ENCODE results near the gene DLGAP4. TPM values are rescaled to one million over a fixed set of nuclear protein-coding genes. Genes with fewer than 3 reads are reported as not detected.

DLGAP4 gene
- total RNA-seq, 2 experiments from 2014 or later = 11.5 to 13.1 TPM

- ChIA-PET POLR2A (interaction anchor here (1.3 kb wide), 1 partner anchor 146 kb away, joined by 3 read pairs; no protein-coding TSS in a partner anchor), CTCF (interaction anchor here (1.0 kb wide), 1 partner anchor 8 kb away, joined by 5 read pairs; no protein-coding TSS in a partner anchor)
- DNase-seq (no peak), ATAC-seq (no peak)
- Mint-ChIP-seq H3K4me1 (ENCODE audit: low read depth) (peaks cover 14% of the 10 kb centered on the region), H3K4me3 (no peak overlapping the region), H3K9me3 (no peaks in the 10 kb centered on the region), H3K36me3 (ENCODE audit: low read depth) (no peaks in the 10 kb centered on the region), H3K27ac (no peak overlapping the region), H3K27me3 (no peaks in the 10 kb centered on the region)
- intact Hi-C loops (cut with micrococcal nuclease) = no loop called here
- TF ChIP-seq CTCF (IDR thresholded peaks at IDR 0.05) = no peak
Measured at GRCh38 chr20:36481380-36482043, 175.4 kb downstream of the DLGAP4 start.

- POLR2A ChIA-PET = interaction anchor here (1.3 to 1.5 kb wide), 2 partner anchors 10 to 146 kb away, joined by 3 to 6 read pairs; no protein-coding TSS in a partner anchor
- H3K27me3 Mint-ChIP-seq = no peaks in the 10 kb centered on the region
- intact Hi-C loops (cut with micrococcal nuclease) = no loop called here
Measured at GRCh38 chr20:36482044-36482473, 175.9 kb downstream of the DLGAP4 start.

GRCh38 chr20:36483209-36483918 lies 177.2 kb downstream of the DLGAP4 start:
- Mint-ChIP-seq H3K27me3 (no peaks in the 10 kb centered on the region), H3K4me3 (no peak overlapping the region), H3K9me3 (no peaks in the 10 kb centered on the region), H3K4me1 (ENCODE audit: low read depth) (peaks cover 9% of the 10 kb centered on the region), H3K36me3 (ENCODE audit: low read depth) (no peaks in the 10 kb centered on the region), H3K27ac (no peak overlapping the region)
- intact Hi-C loops (cut with micrococcal nuclease) = no loop called here
- DNase-seq (no peak), ATAC-seq (no peak)
- POLR2A ChIA-PET = interaction anchor here (0.9 to 1.5 kb wide), 2 partner anchors 9 to 529 kb away, joined by 3 to 6 read pairs; partner anchors contain the start of gene SCAND1
- TF ChIP-seq CTCF (IDR thresholded peaks at IDR 0.05) = no peak
- CTCF ChIA-PET = no interaction called here

More at GRCh38 chr20:36482044-36482473, 175.9 kb downstream of the DLGAP4 start:
- no peaks in the 10 kb centered on the region for H3K9me3 Mint-ChIP-seq
- no peak overlapping the region for H3K27ac Mint-ChIP-seq
- ATAC-seq (no peak), DNase-seq (no peak)
- peaks cover 14% of the 10 kb centered on the region for H3K4me1 Mint-ChIP-seq (ENCODE audit: low read depth)
- no peak overlapping the region for H3K4me3 Mint-ChIP-seq
- no peak for TF ChIP-seq CTCF (IDR thresholded peaks at IDR 0.05)
- no peaks in the 10 kb centered on the region for H3K36me3 Mint-ChIP-seq (ENCODE audit: low read depth)
- CTCF ChIA-PET = interaction anchor here (1.0 kb wide), 1 partner anchor 9 kb away, joined by 5 read pairs; no protein-coding TSS in a partner anchor

GRCh38 chr20:36483919-36484808 lies 178.0 kb downstream of the DLGAP4 start:
- H3K4me1 Mint-ChIP-seq (ENCODE audit: low read depth) = peaks cover 4% of the 10 kb centered on the region
- no peak for TF ChIP-seq CTCF (IDR thresholded peaks at IDR 0.05)
- ChIA-PET POLR2A (interaction anchor here (1.5 kb wide), 1 partner anchor 8 kb away, joined by 6 read pairs; no protein-coding TSS in a partner anchor), CTCF (no interaction called here)
- H3K27me3 Mint-ChIP-seq = no peaks in the 10 kb centered on the region
- no peaks in the 10 kb centered on the region for H3K9me3 Mint-ChIP-seq
- no peak for DNase-seq
- H3K27ac Mint-ChIP-seq = no peak overlapping the region
- ATAC-seq = no peak
- H3K4me3 Mint-ChIP-seq = no peak overlapping the region
- H3K36me3 Mint-ChIP-seq (ENCODE audit: low read depth) = no peaks in the 10 kb centered on the region
- intact Hi-C loops (cut with micrococcal nuclease) = no loop called here
